Astrocyte of the spinal cord (primary cell): Measurements from ENCODE around the gene SHF.

Experiments used
- DNase-seq: peaks from one replicate; pipeline ENCODE4 v3.0.0; 2011; ENCODE audit warnings: low read depth, low spot score
- H3K4me3 ChIP-seq: 2 replicates; pipeline ENCODE4 v1.5.1; 2011; ENCODE audit warnings: low read depth, mild to moderate bottlenecking, low read length, moderate library complexity
- CTCF ChIP-seq: IDR thresholded peaks from 2 replicates; pipeline ENCODE4 v1.5.1; 2012; ENCODE audit warnings: low read depth, mild to moderate bottlenecking, low read length, inconsistent platforms
- in situ Hi-C: cut with HindIII; loops from 2 replicates; pipeline ENCODE4 v1.10.0; 2017; ENCODE audit warnings: low sequenced_read_pairs

The SHF gene

GRCh38 chr15:45185903-45186770 is 1.6 kb downstream of the SHF start:
- no peak for TF ChIP-seq CTCF
- in situ Hi-C loops, result no loop called here
- DNase-seq, result no peak
- H3K4me3 ChIP-seq, result no peak overlapping the region

- in situ Hi-C loops, result no loop called here
- DNase-seq, result no peak
- no peak for TF ChIP-seq CTCF
- H3K4me3 ChIP-seq, result no peak overlapping the region
Observed at GRCh38 chr15:45185069-45185779, 2.5 kb downstream of the SHF start.

GRCh38 chr15:45184562-45185041 is 3.2 kb downstream of the SHF start:
- DNase-seq, result no peak
- TF ChIP-seq CTCF, result no peak
- no peak overlapping the region for H3K4me3 ChIP-seq
- in situ Hi-C loops, result no loop called here

- no peak for DNase-seq
- H3K4me3 ChIP-seq, result no peak overlapping the region
- in situ Hi-C loops, result no loop called here
- no peak for TF ChIP-seq CTCF
Observed at GRCh38 chr15:45183511-45183910, 4.3 kb downstream of the SHF start.

- no peak overlapping the region for H3K4me3 ChIP-seq
- in situ Hi-C loops, result no loop called here
- TF ChIP-seq CTCF, result no peak
- no peak for DNase-seq
Observed at GRCh38 chr15:45182996-45183395, 4.8 kb downstream of the SHF start.

GRCh38 chr15:45181491-45182285 is 6.1 kb downstream of the SHF start:
- DNase-seq, result no peak
- in situ Hi-C loops, result no loop called here
- TF ChIP-seq CTCF, result no peak
- no peak overlapping the region for H3K4me3 ChIP-seq
